ENCODE measurements around the gene STK11. TPM values are rescaled to one million over a fixed set of nuclear protein-coding genes. Genes with fewer than 3 reads are reported as not detected.

Gene STK11
- total RNA-seq, 1 experiment from 2014 or later: 116 TPM

DNA sequence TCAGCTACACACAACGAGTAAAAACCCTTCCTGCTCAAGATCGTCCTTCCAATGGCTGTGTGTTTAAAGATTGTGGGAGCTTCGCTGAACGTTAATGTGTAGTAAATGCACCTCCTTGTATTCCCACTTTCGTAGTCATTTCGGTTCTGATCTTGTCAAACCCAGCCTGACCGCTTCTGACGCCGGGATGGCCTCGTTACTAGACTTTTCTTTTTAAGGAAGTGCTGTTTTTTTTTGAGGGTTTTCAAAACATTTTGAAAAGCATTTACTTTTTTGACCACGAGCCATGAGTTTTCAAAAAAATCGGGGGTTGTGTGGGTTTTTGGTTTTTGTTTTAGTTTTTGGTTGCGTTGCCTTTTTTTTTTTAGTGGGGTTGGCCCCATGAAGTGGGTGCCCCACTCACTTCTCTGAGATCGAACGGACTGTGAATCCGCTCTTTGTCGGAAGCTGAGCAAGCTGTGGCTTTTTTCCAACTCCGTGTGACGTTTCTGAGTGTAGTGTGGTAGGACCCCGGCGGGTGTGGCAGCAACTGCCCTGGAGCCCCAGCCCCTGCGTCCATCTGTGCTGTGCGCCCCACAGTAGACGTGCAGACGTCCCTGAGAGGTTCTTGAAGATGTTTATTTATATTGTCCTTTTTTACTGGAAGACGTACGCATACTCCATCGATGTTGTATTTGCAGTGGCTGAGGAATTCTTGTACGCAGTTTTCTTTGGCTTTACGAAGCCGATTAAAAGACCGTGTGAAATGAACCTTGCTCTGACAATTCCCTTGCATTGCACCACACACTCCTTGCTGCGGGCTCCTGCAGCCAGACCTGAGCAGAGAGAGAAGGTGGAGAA is 67.1 kb downstream of the STK11 start:
- CTCF ChIA-PET: no interaction called here
- H3K27me3 ChIP-seq (ENCODE audit: control insufficient read depth, insufficient read depth, low read length): no peaks in the 10 kb centered on the region
- no peak overlapping the region for H3K4me3 ChIP-seq (ENCODE audit: low read depth in 2 of 2, low read length in 2 of 2)
- H3K9me3 ChIP-seq (ENCODE audit: control insufficient read depth, insufficient read depth, low read depth, low read length): no peaks in the 10 kb centered on the region
- intact Hi-C loops (cut with micrococcal nuclease; ENCODE audit: unreplicated experiment): loop anchor here (10.0 kb wide), 1 partner anchor 102 kb away; no protein-coding TSS in a partner anchor
- peak overlapping the region; percentile 69 for H3K27ac ChIP-seq (ENCODE audit: low read length)
- ATAC-seq: no peak
- POLR2A ChIA-PET: interaction anchor here (0.6 kb wide), 1 partner anchor 133 kb away, joined by 5 read pairs; no protein-coding TSS in a partner anchor
- no peaks in the 10 kb centered on the region; the same call in 1 of the 2 replicates for H3K36me3 ChIP-seq (ENCODE audit: control insufficient read depth, insufficient read depth, low read length)
- no TSS peak for BruUV-seq (replicated peaks)
- TF ChIP-seq TCF7L2 (IDR thresholded peaks at IDR 0.05; ENCODE audit: low read depth, low read length): no peak
- no peak for TF ChIP-seq SIN3A (IDR thresholded peaks at IDR 0.05; ENCODE audit: borderline replicate concordance, insufficient read depth, low read depth, low read length)
- TF ChIP-seq, protein P1, sequence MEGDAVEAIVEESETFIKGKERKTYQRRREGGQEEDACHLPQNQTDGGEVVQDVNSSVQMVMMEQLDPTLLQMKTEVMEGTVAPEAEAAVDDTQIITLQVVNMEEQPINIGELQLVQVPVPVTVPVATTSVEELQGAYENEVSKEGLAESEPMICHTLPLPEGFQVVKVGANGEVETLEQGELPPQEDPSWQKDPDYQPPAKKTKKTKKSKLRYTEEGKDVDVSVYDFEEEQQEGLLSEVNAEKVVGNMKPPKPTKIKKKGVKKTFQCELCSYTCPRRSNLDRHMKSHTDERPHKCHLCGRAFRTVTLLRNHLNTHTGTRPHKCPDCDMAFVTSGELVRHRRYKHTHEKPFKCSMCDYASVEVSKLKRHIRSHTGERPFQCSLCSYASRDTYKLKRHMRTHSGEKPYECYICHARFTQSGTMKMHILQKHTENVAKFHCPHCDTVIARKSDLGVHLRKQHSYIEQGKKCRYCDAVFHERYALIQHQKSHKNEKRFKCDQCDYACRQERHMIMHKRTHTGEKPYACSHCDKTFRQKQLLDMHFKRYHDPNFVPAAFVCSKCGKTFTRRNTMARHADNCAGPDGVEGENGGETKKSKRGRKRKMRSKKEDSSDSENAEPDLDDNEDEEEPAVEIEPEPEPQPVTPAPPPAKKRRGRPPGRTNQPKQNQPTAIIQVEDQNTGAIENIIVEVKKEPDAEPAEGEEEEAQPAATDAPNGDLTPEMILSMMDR (IDR thresholded peaks at IDR 0.05): no peak
- TF ChIP-seq, protein P2, sequence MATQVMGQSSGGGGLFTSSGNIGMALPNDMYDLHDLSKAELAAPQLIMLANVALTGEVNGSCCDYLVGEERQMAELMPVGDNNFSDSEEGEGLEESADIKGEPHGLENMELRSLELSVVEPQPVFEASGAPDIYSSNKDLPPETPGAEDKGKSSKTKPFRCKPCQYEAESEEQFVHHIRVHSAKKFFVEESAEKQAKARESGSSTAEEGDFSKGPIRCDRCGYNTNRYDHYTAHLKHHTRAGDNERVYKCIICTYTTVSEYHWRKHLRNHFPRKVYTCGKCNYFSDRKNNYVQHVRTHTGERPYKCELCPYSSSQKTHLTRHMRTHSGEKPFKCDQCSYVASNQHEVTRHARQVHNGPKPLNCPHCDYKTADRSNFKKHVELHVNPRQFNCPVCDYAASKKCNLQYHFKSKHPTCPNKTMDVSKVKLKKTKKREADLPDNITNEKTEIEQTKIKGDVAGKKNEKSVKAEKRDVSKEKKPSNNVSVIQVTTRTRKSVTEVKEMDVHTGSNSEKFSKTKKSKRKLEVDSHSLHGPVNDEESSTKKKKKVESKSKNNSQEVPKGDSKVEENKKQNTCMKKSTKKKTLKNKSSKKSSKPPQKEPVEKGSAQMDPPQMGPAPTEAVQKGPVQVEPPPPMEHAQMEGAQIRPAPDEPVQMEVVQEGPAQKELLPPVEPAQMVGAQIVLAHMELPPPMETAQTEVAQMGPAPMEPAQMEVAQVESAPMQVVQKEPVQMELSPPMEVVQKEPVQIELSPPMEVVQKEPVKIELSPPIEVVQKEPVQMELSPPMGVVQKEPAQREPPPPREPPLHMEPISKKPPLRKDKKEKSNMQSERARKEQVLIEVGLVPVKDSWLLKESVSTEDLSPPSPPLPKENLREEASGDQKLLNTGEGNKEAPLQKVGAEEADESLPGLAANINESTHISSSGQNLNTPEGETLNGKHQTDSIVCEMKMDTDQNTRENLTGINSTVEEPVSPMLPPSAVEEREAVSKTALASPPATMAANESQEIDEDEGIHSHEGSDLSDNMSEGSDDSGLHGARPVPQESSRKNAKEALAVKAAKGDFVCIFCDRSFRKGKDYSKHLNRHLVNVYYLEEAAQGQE (IDR thresholded peaks at IDR 0.05; ENCODE audit: insufficient read depth in 1 of 2, low read depth in 2 of 2, low read length in 1 of 2): no peak
- no peak for TF ChIP-seq POLR2AphosphoS5 (IDR thresholded peaks at IDR 0.05; ENCODE audit: low read depth, low read length)
- in situ Hi-C loops (cut with HindIII; ENCODE audit: low pct_unique_long_range_greater_than_20kb, low sequenced_read_pairs): no loop called here
- peaks cover 35% of the 10 kb centered on the region for H3K4me1 ChIP-seq (ENCODE audit: control insufficient read depth, insufficient read depth, low read length)
- DNase-seq (ENCODE audit: low read depth, low spot score): no peak

DNA sequence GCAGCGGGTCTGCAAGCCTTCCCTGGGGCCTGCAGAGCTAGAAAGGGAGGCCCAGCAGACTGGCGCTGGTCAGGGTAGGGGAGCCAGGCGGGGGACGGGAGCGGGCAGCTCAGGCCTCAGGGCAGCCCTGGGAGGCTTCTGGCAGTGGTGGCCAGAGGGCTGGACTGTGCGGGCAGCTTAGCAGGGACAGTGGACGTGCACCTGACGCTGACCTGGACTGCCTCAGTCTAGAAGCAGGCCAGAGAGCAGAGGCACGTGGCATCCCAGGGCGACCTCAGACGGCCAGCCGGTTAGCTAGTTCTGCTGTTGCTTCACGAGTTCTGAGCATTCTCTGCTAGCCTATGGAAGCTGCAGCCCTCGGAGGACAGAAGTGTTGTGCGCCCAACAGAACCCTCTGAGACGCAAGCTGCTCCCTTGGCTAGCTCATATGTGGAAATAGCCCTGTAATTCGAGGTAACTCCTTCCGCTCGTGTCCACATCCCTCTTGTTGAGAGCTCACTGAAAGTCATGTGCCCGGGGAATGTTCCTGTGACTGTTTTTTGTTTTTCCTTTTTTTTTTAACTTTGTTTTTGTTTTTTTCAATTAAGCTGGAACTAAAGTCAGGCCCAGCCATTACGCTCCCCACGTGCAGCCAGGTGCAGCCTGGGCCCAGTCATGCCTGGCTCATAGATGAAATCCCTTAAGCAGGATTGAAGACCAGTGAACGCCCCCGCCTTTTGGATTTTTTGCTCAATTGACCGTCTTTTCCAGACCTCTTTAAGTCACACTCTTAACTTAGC is 67.9 kb downstream of the STK11 start:
- Histone ChIP-seq H3K36me3 (ENCODE audit: control insufficient read depth, insufficient read depth, low read length) (no peaks in the 10 kb centered on the region; the same call in 1 of the 2 replicates), H3K4me3 (ENCODE audit: low read depth in 2 of 2, low read length in 2 of 2) (no peak overlapping the region; a peak in 2 of 4 replicates), H3K9me3 (ENCODE audit: control insufficient read depth, insufficient read depth, low read depth, low read length) (no peaks in the 10 kb centered on the region), H3K4me1 (ENCODE audit: control insufficient read depth, insufficient read depth, low read length) (peaks cover 33% of the 10 kb centered on the region), H3K27me3 (ENCODE audit: control insufficient read depth, insufficient read depth, low read length) (no peaks in the 10 kb centered on the region), H3K27ac (ENCODE audit: low read length) (peak overlapping the region; percentile 84)
- POLR2A ChIA-PET: interaction anchor here (0.6 to 0.7 kb wide), 2 partner anchors 29 to 132 kb away, joined by 4 to 5 read pairs; no protein-coding TSS in a partner anchor
- ATAC-seq (no peak), DNase-seq (ENCODE audit: low read depth, low spot score) (no peak)
- CTCF ChIA-PET: no interaction called here
- intact Hi-C loops (cut with micrococcal nuclease; ENCODE audit: unreplicated experiment): loop anchor here (10.0 kb wide), 1 partner anchor 101 kb away; no protein-coding TSS in a partner anchor
- in situ Hi-C loops (cut with HindIII; ENCODE audit: low pct_unique_long_range_greater_than_20kb, low sequenced_read_pairs): no loop called here
- BruUV-seq (replicated peaks): TSS peak; percentile 75
- TF ChIP-seq POLR2AphosphoS5 (IDR thresholded peaks at IDR 0.05; ENCODE audit: low read depth, low read length) (0 out of 2 replicates have a peak, but pooled peaks have one; percentile 35), TCF7L2 (IDR thresholded peaks at IDR 0.05; ENCODE audit: low read depth, low read length) (no peak), SIN3A (IDR thresholded peaks at IDR 0.05; ENCODE audit: borderline replicate concordance, insufficient read depth, low read depth, low read length) (no peak)
- TF ChIP-seq, protein P1 (IDR thresholded peaks at IDR 0.05): no peak
- TF ChIP-seq, protein P2 (IDR thresholded peaks at IDR 0.05; ENCODE audit: insufficient read depth in 1 of 2, low read depth in 2 of 2, low read length in 1 of 2): no peak
